ENCODE results near the gene RUNX1.

RUNX1 gene

GRCh38 chr21:34801519-34802132 is 247.5 kb downstream of the RUNX1 start:
- peak; percentile 6 for DNase-seq

GRCh38 chr21:34800797-34801518 is 248.1 kb downstream of the RUNX1 start:
- no peak for DNase-seq

- DNase-seq, result no peak
Measured at GRCh38 chr21:34799092-34799491, 250.0 kb downstream of the RUNX1 start.

GRCh38 chr21:34797921-34798535 is 251.1 kb downstream of the RUNX1 start:
- no peak for DNase-seq

- no peak for DNase-seq
Measured at GRCh38 chr21:34797201-34797525, 251.9 kb downstream of the RUNX1 start.

- no peak for DNase-seq
Measured at GRCh38 chr21:34796518-34797200, 252.4 kb downstream of the RUNX1 start.

GRCh38 chr21:34795548-34796180 is 253.4 kb downstream of the RUNX1 start:
- DNase-seq, result no peak

GRCh38 chr21:34795175-34795547 is 253.9 kb downstream of the RUNX1 start:
- no peak for DNase-seq

GRCh38 chr21:34794686-34795085 is 254.4 kb downstream of the RUNX1 start:
- DNase-seq, result no peak

GRCh38 chr21:34793471-34793870 is 255.6 kb downstream of the RUNX1 start:
- no peak for DNase-seq

GRCh38 chr21:34792504-34793089 is 256.5 kb downstream of the RUNX1 start:
- DNase-seq, result no peak

GRCh38 chr21:34791776-34792503 is 257.2 kb downstream of the RUNX1 start:
- no peak for DNase-seq

GRCh38 chr21:34790834-34791233 is 258.3 kb downstream of the RUNX1 start:
- DNase-seq, result no peak

GRCh38 chr21:34790341-34790740 is 258.8 kb downstream of the RUNX1 start:
- no peak for DNase-seq

- DNase-seq, result no peak
Measured at GRCh38 chr21:34788879-34789278, 260.2 kb downstream of the RUNX1 start.

- no peak for DNase-seq
Measured at GRCh38 chr21:34783815-34784214, 265.3 kb downstream of the RUNX1 start.

GRCh38 chr21:34782506-34783360 is 266.4 kb downstream of the RUNX1 start:
- no peak for DNase-seq

- DNase-seq, result no peak
Measured at GRCh38 chr21:34781526-34781925, 267.6 kb downstream of the RUNX1 start.

GRCh38 chr21:34779860-34780259 is 269.2 kb downstream of the RUNX1 start:
- DNase-seq, result no peak

- no peak for DNase-seq
Measured at GRCh38 chr21:34775793-34776192, 273.3 kb downstream of the RUNX1 start.

- no peak for DNase-seq
Measured at GRCh38 chr21:34774750-34775149, 274.4 kb downstream of the RUNX1 start.
